Measurements from ENCODE around the gene ZNF581. TPM values are rescaled to one million over a fixed set of nuclear protein-coding genes. Genes with fewer than 3 reads are reported as not detected.

The ZNF581 gene
- total RNA-seq, 2 donors from 2014 or later, result 47.2 to 48.7 TPM

DNA sequence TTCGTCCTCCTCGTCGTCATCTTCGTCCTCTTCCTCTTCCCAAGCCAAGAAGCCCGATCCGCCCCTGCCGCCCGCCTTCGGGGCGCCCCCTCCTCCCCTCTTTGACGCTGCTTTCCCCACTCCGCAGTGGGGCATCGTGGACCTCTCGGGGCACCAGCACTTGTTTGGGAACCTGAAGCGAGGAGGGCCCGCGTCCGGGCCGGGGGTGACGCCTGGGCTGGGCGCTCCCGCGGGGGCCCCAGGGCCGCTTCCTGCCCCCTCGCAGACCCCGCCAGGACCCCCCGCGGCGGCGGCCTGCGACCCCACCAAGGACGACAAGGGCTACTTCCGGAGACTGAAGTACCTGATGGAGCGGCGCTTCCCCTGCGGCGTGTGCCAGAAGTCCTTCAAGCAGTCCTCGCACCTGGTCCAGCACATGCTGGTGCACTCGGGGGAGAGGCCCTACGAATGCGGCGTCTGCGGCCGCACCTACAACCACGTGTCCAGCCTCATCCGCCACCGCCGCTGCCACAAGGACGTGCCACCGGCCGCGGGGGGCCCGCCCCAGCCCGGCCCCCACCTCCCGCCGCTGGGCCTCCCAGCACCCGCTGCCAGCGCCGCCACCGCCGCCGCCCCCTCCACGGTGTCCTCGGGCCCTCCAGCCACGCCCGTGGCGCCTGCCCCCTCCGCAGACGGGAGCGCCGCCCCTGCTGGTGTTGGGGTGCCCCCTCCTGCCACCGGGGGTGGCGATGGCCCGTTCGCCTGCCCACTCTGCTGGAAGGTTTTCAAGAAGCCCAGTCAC, 29.3 kb upstream of the ZNF581 start:
- H3K9me3 Mint-ChIP-seq, result no peaks in the 10 kb centered on the region
- H3K27me3 Mint-ChIP-seq (ENCODE audit: insufficient read depth), result no peaks in the 10 kb centered on the region
- DNase-seq, result no peak

DNA sequence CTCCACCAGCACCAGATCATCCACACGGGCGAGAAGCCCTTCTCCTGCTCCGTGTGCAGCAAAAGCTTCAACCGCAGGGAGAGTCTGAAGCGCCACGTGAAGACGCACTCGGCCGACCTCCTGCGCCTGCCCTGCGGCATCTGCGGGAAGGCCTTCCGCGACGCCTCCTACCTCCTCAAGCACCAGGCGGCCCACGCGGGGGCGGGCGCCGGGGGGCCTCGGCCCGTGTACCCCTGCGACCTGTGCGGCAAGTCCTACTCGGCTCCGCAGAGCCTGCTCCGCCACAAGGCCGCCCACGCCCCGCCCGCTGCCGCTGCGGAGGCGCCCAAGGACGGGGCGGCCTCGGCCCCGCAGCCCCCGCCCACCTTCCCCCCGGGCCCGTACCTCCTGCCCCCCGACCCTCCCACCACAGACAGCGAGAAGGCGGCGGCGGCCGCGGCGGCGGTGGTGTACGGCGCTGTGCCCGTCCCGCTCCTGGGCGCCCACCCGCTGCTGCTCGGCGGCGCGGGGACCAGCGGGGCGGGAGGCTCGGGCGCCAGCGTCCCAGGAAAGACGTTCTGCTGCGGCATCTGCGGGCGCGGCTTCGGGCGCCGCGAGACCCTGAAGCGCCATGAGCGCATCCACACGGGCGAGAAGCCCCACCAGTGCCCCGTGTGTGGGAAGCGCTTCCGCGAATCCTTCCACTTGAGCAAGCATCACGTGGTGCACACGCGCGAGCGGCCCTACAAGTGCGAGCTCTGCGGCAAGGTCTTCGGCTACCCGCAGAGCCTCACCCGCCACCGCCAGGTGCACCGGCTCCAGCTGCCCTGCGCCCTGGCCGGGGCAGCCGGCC, 28.5 kb upstream of the ZNF581 start:
- H3K4me1 Mint-ChIP-seq, result no peaks in the 10 kb centered on the region
- no peak overlapping the region for H3K27ac ChIP-seq (ENCODE audit: low read depth, low read length)
- TF ChIP-seq, protein P1, sequence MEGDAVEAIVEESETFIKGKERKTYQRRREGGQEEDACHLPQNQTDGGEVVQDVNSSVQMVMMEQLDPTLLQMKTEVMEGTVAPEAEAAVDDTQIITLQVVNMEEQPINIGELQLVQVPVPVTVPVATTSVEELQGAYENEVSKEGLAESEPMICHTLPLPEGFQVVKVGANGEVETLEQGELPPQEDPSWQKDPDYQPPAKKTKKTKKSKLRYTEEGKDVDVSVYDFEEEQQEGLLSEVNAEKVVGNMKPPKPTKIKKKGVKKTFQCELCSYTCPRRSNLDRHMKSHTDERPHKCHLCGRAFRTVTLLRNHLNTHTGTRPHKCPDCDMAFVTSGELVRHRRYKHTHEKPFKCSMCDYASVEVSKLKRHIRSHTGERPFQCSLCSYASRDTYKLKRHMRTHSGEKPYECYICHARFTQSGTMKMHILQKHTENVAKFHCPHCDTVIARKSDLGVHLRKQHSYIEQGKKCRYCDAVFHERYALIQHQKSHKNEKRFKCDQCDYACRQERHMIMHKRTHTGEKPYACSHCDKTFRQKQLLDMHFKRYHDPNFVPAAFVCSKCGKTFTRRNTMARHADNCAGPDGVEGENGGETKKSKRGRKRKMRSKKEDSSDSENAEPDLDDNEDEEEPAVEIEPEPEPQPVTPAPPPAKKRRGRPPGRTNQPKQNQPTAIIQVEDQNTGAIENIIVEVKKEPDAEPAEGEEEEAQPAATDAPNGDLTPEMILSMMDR (conservative IDR thresholded peaks at IDR 0.05), result no peak
- peaks cover 10% of the 10 kb centered on the region for H3K36me3 ChIP-seq (ENCODE audit: control insufficient read depth, insufficient read depth, low read length)
- H3K9ac ChIP-seq (ENCODE audit: extremely low read depth, low read length, poor library complexity, severe bottlenecking), result no peak overlapping the region
- no peaks in the 10 kb centered on the region for H3K9me3 ChIP-seq (ENCODE audit: control insufficient read depth, low read length)
- no peak overlapping the region for H3K4me3 ChIP-seq (ENCODE audit: low read length)
- H3K4me1 ChIP-seq (ENCODE audit: control insufficient read depth, insufficient read depth, low read length), result no peaks in the 10 kb centered on the region
- H3K27me3 ChIP-seq (ENCODE audit: control insufficient read depth, insufficient read depth, low read length, poor library complexity, severe bottlenecking), result no peaks in the 10 kb centered on the region
- no peak overlapping the region for H3K27ac Mint-ChIP-seq
- no peak for DNase-seq
- peaks cover 33% of the 10 kb centered on the region for H3K36me3 Mint-ChIP-seq (ENCODE audit: low read depth)
- no peak overlapping the region for H3K4me3 Mint-ChIP-seq
- 97 to 98% methylated on average over 58 to 91 of the region's 98 CpGs for WGBS, 2 experiments (ENCODE audit: insufficient coverage in 1 of 2, insufficient read length in 1 of 2)
- no peaks in the 10 kb centered on the region for H3K9me3 Mint-ChIP-seq
- H3K27me3 Mint-ChIP-seq (ENCODE audit: insufficient read depth), result no peaks in the 10 kb centered on the region

More for the DNA sequence above, 29.3 kb upstream of the ZNF581 start:
- H3K4me3 ChIP-seq (ENCODE audit: low read length), result no peak overlapping the region
- no peaks in the 10 kb centered on the region for H3K27me3 ChIP-seq (ENCODE audit: control insufficient read depth, insufficient read depth, low read length, poor library complexity, severe bottlenecking)
- no peak overlapping the region for H3K9ac ChIP-seq (ENCODE audit: extremely low read depth, low read length, poor library complexity, severe bottlenecking)
- H3K4me1 ChIP-seq (ENCODE audit: control insufficient read depth, insufficient read depth, low read length), result no peaks in the 10 kb centered on the region
- no peak overlapping the region for H3K27ac Mint-ChIP-seq
- TF ChIP-seq, protein P1 (conservative IDR thresholded peaks at IDR 0.05), result no peak
- H3K4me3 Mint-ChIP-seq, result no peak overlapping the region
- WGBS, 2 experiments (ENCODE audit: insufficient coverage in 1 of 2, insufficient read length in 1 of 2), result 96 to 97% methylated on average over 47 to 75 of the region's 75 CpGs
- no peaks in the 10 kb centered on the region for H3K4me1 Mint-ChIP-seq
- H3K27ac ChIP-seq (ENCODE audit: low read depth, low read length), result no peak overlapping the region
- peaks cover 40% of the 10 kb centered on the region for H3K36me3 Mint-ChIP-seq (ENCODE audit: low read depth)
- H3K9me3 ChIP-seq (ENCODE audit: control insufficient read depth, low read length), result no peaks in the 10 kb centered on the region
- peaks cover 18% of the 10 kb centered on the region for H3K36me3 ChIP-seq (ENCODE audit: control insufficient read depth, insufficient read depth, low read length)

DNA sequence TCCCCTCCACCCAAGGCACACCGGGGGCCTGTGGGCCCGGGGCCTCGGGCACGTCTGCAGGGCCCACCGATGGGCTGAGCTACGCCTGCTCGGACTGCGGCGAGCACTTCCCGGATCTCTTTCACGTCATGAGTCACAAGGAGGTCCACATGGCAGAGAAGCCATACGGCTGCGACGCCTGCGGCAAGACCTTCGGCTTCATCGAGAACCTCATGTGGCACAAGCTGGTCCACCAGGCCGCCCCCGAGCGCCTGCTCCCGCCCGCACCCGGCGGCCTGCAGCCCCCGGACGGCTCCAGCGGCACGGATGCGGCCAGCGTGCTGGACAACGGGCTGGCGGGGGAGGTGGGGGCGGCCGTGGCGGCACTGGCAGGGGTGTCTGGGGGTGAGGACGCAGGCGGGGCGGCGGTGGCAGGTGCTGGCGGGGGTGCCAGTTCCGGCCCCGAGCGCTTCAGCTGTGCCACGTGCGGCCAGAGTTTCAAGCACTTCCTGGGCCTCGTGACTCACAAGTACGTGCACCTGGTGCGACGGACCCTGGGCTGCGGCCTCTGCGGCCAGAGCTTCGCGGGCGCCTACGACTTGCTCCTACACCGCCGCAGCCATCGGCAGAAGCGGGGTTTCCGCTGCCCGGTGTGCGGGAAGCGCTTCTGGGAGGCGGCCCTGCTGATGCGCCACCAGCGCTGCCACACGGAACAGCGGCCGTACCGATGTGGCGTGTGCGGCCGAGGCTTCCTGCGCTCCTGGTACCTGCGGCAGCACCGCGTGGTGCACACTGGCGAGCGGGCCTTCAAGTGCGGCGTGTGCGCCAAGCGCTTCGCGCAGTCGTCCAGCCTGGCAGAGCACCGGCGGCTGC, 27.7 kb upstream of the ZNF581 start:
- H3K4me1 ChIP-seq (ENCODE audit: control insufficient read depth, insufficient read depth, low read length), result no peaks in the 10 kb centered on the region
- H3K9ac ChIP-seq (ENCODE audit: extremely low read depth, low read length, poor library complexity, severe bottlenecking), result no peak overlapping the region
- TF ChIP-seq, protein P1 (conservative IDR thresholded peaks at IDR 0.05), result no peak
- no peaks in the 10 kb centered on the region for H3K9me3 ChIP-seq (ENCODE audit: control insufficient read depth, low read length)
- H3K27me3 Mint-ChIP-seq (ENCODE audit: insufficient read depth), result no peaks in the 10 kb centered on the region
- H3K9me3 Mint-ChIP-seq, result no peaks in the 10 kb centered on the region
- H3K4me3 ChIP-seq (ENCODE audit: low read length), result no peak overlapping the region
- no peak overlapping the region for H3K4me3 Mint-ChIP-seq
- 96 to 97% methylated on average over 66 to 88 of the region's 88 CpGs for WGBS, 2 experiments (ENCODE audit: insufficient coverage in 1 of 2, insufficient read length in 1 of 2)
- no peak overlapping the region for H3K27ac ChIP-seq (ENCODE audit: low read depth, low read length)
- no peak overlapping the region for H3K27ac Mint-ChIP-seq
- DNase-seq, result no peak
- no peaks in the 10 kb centered on the region for H3K4me1 Mint-ChIP-seq
- no peaks in the 10 kb centered on the region for H3K27me3 ChIP-seq (ENCODE audit: control insufficient read depth, insufficient read depth, low read length, poor library complexity, severe bottlenecking)
- peaks cover 34% of the 10 kb centered on the region for H3K36me3 Mint-ChIP-seq (ENCODE audit: low read depth)
- H3K36me3 ChIP-seq (ENCODE audit: control insufficient read depth, insufficient read depth, low read length), result peaks cover 13% of the 10 kb centered on the region

Data from endodermal cell (in vitro differentiated cells).